SH-SY5Y (cell line): ENCODE measurements around the gene PARD3.

ENCODE experiments used
- GATA2 ChIP-seq: IDR thresholded peaks from 2 replicates; pipeline ENCODE4 v1.6.1; 2011; ENCODE audit warnings: mild to moderate bottlenecking, low read depth, low read length
- GATA3 ChIP-seq: IDR thresholded peaks from 2 replicates; pipeline ENCODE4 v1.6.1; 2011; ENCODE audit warnings: low read depth, mild to moderate bottlenecking, low read length, moderate library complexity

DNA sequence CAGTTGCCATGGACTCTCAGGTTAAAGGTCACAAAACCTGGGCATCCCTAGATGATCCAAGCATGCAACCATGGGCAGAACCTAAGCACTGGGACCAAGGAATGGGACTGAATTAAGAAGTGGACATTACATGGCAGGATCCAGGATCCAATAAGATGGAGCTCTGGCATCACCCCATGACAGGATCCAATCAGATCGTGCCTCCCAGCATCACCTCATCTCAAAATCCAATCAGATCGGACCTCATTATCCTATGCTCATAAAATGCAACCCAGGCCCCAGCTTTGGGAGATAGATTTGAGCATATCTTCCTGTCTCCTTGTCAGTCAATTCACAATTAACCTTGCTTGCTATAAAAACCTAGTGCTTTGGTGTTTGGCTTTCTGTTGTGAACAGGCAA is 616.1 kb downstream of the PARD3 start:
- TF ChIP-seq GATA2, result no peak
- no peak for TF ChIP-seq GATA3
